Loucy (cell line): Measurements from ENCODE around the gene VPS26B.

Source experiments
- CTCF ChIP-seq: fragments of 200-600 bp; sonication (generic); conservative IDR thresholded peaks from 2 replicates; pipeline ENCODE4 v1.5.1; 2014; ENCODE audit warnings: mild to moderate bottlenecking, antibody characterized with exemption, low read length
- EZH2phosphoT487 ChIP-seq: fragments of 200-600 bp; IDR thresholded peaks from 2 replicates; pipeline ENCODE4 v1.6.1; 2018; ENCODE audit warnings: antibody characterized with exemption, mild to moderate bottlenecking, moderate library complexity, borderline replicate concordance

- no peak for TF ChIP-seq CTCF
- TF ChIP-seq EZH2phosphoT487 = no peak
Observed at GRCh38 chr11:134223121-134223520, 1.4 kb upstream of the VPS26B start.
